ENCODE data around the gene HDAC11.

- no peak for TF ChIP-seq POLR2A (IDR thresholded peaks at IDR 0.05)
- no peak for TF ChIP-seq EP300 (IDR thresholded peaks at IDR 0.05; ENCODE audit: low read depth)
- no peak for TF ChIP-seq CTCF (IDR thresholded peaks at IDR 0.05)
Measured at GRCh38 chr3:13482106-13482690, 2.1 kb downstream of the HDAC11 start.
